Measurements from ENCODE around the gene CERS6. TPM values are rescaled to one million over a fixed set of nuclear protein-coding genes. Genes with fewer than 3 reads are reported as not detected.

The CERS6 gene
- total RNA-seq, 2 donors from 2014 or later = 13.7 to 15.8 TPM

GRCh38 chr2:168565512-168565911 lies 109.4 kb downstream of the CERS6 start:
- DNase-seq (ENCODE audit: low spot score) = no peak
- no peak overlapping the region for H3K27ac ChIP-seq

DNA sequence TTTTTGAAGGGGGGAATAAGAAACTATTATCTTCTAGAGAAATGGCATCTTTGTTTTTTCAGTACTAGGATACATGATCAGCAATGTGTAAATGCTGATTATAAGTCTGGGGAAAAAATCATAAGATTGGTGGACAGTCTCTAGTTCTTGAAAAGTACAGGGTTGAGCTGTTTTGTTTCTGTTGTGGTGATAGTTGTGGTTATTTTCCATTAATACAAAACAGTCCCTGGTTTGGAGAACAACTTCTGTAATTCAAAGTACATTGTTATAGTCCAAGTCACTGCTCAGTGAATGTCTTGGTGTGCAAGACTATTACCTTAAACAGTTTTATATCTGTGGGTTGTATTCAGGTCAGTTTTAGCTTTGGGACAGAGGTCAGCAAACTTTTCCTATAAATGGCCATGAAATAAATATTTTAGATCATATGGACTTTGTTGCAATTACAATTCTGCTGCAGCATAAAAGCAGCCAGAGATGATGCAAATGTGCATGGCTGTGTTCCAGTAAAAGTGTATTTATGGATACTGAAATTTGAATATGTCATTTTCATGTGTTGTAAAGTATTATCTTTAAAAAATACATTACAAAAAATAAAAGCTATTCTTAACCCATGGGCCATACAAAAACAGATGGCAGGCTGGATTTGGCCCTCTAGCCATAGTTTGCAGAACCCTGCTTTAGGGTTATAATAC lies 111.0 kb downstream of the CERS6 start:
- Histone ChIP-seq H3K36me3 (no peaks in the 10 kb centered on the region), H3K4me3 (no peak overlapping the region), H3K27me3 (replicated peaks; ENCODE audit: insufficient read depth) (no peaks in the 10 kb centered on the region), H3K27ac (no peak overlapping the region), H3K4me1 (ENCODE audit: control insufficient read depth in 1 of 2, low read depth in 2 of 2) (no peaks in the 10 kb centered on the region), H3K9me3 (no peaks in the 10 kb centered on the region)
- ATAC-seq (ENCODE audit: insufficient number of reproducible peaks, low FRiP score, low read depth) (no peak), DNase-seq (ENCODE audit: low spot score) (no peak)
- TF ChIP-seq CTCF (IDR thresholded peaks at IDR 0.05) = no peak

More at GRCh38 chr2:168565512-168565911, 109.4 kb downstream of the CERS6 start:
- no peak for TF ChIP-seq CTCF (IDR thresholded peaks at IDR 0.05)
- Histone ChIP-seq H3K9me3 (no peaks in the 10 kb centered on the region), H3K27me3 (replicated peaks; ENCODE audit: insufficient read depth) (no peaks in the 10 kb centered on the region), H3K4me1 (ENCODE audit: control insufficient read depth in 1 of 2, low read depth in 2 of 2) (no peaks in the 10 kb centered on the region), H3K4me3 (no peak overlapping the region), H3K36me3 (no peaks in the 10 kb centered on the region)
- no peak for ATAC-seq (ENCODE audit: insufficient number of reproducible peaks, low FRiP score, low read depth)

- DNase-seq (ENCODE audit: low spot score) = no peak
- Histone ChIP-seq H3K27ac (no peak overlapping the region), H3K27me3 (replicated peaks; ENCODE audit: insufficient read depth) (no peaks in the 10 kb centered on the region), H3K9me3 (no peaks in the 10 kb centered on the region), H3K36me3 (no peaks in the 10 kb centered on the region), H3K4me3 (no peak overlapping the region), H3K4me1 (ENCODE audit: control insufficient read depth in 1 of 2, low read depth in 2 of 2) (no peaks in the 10 kb centered on the region)
- no peak for TF ChIP-seq CTCF (IDR thresholded peaks at IDR 0.05)
- no peak for ATAC-seq (ENCODE audit: insufficient number of reproducible peaks, low FRiP score, low read depth)
Measured at GRCh38 chr2:168567836-168568235, 111.8 kb downstream of the CERS6 start.

DNA sequence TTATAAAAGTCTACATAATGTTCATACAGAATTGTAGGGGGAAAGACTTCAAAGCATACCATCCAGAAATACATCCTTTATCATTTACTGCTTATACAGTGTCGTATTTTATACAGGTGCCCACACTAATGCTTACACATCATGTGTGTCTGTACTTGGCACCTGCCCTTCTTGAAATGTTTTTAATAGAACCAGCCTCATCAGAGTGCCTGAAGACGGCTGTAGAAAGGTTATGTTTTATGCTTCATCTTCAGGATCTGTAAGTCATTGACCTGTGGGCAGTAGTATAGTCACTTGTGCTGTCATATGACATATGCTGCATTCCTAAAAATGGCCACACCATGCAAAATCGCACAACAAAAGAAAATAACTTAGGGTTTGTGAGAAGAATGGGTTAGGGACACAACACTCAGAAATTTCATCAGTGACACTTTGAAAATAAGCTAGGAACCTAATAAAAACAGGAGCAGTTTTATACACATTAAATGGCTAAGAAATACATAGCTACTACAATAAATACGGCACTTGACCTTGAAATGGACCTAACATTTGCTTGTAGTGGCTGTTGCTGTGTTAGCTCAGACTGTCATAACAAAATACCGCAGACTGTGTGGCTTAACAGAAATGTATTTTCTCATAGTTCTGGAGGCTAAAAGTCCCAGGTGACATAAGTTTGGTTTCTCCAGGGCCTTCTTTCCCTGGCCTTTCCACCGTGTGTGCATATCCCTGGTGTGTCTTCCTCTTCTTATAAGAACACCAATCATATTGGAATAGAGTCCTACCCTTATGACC lies 112.6 kb downstream of the CERS6 start:
- no peak for ATAC-seq (ENCODE audit: insufficient number of reproducible peaks, low FRiP score, low read depth)

More for the DNA sequence above, 112.6 kb downstream of the CERS6 start:
- Histone ChIP-seq H3K36me3 (no peaks in the 10 kb centered on the region), H3K4me1 (ENCODE audit: control insufficient read depth in 1 of 2, low read depth in 2 of 2) (no peaks in the 10 kb centered on the region), H3K4me3 (no peak overlapping the region), H3K27ac (no peak overlapping the region), H3K9me3 (no peaks in the 10 kb centered on the region), H3K27me3 (replicated peaks; ENCODE audit: insufficient read depth) (no peaks in the 10 kb centered on the region)
- no peak for TF ChIP-seq CTCF (IDR thresholded peaks at IDR 0.05)
- no peak for DNase-seq (ENCODE audit: low spot score)
